Measurements from ENCODE around the gene SSC5D. TPM values are rescaled to one million over a fixed set of nuclear protein-coding genes. Genes with fewer than 3 reads are reported as not detected.
A peak's percentile ranks its signal among the peaks of the same experiment; 100 is the strongest.

The SSC5D gene
- total and polyA plus RNA-seq, 9 of the 15 experiments (the other 6 are each of a cell fraction or from before 2014, with no cell fraction given), result 0.04 to 0.71 (median 0.14) TPM; not detected in 2

DNA sequence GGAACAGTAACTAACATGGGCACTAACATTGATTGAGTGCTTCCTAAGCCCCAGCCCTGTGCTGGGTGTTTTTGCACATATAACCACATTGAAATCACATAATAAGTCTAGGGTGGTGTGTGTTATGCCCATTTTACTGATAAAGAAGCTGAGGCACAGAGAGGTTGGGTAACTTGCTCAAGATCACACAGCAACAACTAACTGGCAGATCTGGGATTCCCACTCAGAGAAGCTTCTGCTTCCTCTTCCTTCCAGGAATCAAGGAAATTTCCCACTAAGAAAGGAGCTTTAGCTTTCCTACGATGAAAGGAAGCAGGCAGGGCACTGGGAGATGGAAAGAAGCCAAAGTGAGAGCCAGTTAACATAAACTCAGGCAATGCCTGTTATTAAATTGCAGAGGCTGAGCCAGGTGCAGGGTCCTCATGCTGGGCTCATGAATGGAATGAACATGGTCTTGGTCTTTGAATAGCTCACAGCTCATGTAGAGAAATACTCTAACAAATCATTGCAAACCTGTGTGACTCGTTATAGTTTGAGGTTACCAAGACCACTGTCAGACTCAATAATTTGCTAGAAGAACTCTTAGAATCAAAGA, 10.1 kb downstream of the SSC5D start (continued):
- TF ChIP-seq ZZZ3 (IDR thresholded peaks at IDR 0.05) (no peak), ZNF253 (CRISPR knock-in tag; conservative IDR thresholded peaks at IDR 0.05) (no peak), ZNF121 (CRISPR knock-in tag; conservative IDR thresholded peaks at IDR 0.05) (no peak), EZH2 (IDR thresholded peaks at IDR 0.05; ENCODE audit: borderline replicate concordance, low read depth, low read length) (no peak), XRCC5 (IDR thresholded peaks at IDR 0.05; ENCODE audit: low read depth, low read length) (no peak), TFAM (CRISPR knock-in tag; conservative IDR thresholded peaks at IDR 0.05) (no peak), CHCHD3 (CRISPR knock-in tag; IDR thresholded peaks at IDR 0.05) (no peak), ZBTB7A (IDR thresholded peaks at IDR 0.05; ENCODE audit: borderline replicate concordance, control insufficient read depth, low read depth, low read length) (no peak), ARID1B (IDR thresholded peaks at IDR 0.05) (no peak), NR1H2 (CRISPR knock-in tag; IDR thresholded peaks at IDR 0.05) (no peak), RBM25 (IDR thresholded peaks at IDR 0.05; ENCODE audit: low read depth, low read length, severe bottlenecking) (peak; percentile 82), BDP1 (IDR thresholded peaks at IDR 0.05; ENCODE audit: insufficient read depth, insufficient read length) (no peak), PML (IDR thresholded peaks at IDR 0.05; ENCODE audit: low read length) (no peak), TEAD4 (IDR thresholded peaks at IDR 0.05; ENCODE audit: low read length) (no peak), TEAD4 (CRISPR knock-in tag; IDR thresholded peaks at IDR 0.05; ENCODE audit: borderline replicate concordance) (no peak)
- TF ChIP-seq, protein P1, sequence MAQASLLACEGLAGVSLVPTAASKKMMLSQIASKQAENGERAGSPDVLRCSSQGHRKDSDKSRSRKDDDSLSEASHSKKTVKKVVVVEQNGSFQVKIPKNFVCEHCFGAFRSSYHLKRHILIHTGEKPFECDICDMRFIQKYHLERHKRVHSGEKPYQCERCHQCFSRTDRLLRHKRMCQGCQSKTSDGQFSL (CRISPR knock-in tag; IDR thresholded peaks at IDR 0.05), result no peak
- TF ChIP-seq, protein P1 (tag; IDR thresholded peaks at IDR 0.05), result no peak
- TF ChIP-seq, protein P2, sequence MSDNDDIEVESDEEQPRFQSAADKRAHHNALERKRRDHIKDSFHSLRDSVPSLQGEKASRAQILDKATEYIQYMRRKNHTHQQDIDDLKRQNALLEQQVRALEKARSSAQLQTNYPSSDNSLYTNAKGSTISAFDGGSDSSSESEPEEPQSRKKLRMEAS (CRISPR knock-in tag; IDR thresholded peaks at IDR 0.05), result no peak
- TF ChIP-seq, protein P3, sequence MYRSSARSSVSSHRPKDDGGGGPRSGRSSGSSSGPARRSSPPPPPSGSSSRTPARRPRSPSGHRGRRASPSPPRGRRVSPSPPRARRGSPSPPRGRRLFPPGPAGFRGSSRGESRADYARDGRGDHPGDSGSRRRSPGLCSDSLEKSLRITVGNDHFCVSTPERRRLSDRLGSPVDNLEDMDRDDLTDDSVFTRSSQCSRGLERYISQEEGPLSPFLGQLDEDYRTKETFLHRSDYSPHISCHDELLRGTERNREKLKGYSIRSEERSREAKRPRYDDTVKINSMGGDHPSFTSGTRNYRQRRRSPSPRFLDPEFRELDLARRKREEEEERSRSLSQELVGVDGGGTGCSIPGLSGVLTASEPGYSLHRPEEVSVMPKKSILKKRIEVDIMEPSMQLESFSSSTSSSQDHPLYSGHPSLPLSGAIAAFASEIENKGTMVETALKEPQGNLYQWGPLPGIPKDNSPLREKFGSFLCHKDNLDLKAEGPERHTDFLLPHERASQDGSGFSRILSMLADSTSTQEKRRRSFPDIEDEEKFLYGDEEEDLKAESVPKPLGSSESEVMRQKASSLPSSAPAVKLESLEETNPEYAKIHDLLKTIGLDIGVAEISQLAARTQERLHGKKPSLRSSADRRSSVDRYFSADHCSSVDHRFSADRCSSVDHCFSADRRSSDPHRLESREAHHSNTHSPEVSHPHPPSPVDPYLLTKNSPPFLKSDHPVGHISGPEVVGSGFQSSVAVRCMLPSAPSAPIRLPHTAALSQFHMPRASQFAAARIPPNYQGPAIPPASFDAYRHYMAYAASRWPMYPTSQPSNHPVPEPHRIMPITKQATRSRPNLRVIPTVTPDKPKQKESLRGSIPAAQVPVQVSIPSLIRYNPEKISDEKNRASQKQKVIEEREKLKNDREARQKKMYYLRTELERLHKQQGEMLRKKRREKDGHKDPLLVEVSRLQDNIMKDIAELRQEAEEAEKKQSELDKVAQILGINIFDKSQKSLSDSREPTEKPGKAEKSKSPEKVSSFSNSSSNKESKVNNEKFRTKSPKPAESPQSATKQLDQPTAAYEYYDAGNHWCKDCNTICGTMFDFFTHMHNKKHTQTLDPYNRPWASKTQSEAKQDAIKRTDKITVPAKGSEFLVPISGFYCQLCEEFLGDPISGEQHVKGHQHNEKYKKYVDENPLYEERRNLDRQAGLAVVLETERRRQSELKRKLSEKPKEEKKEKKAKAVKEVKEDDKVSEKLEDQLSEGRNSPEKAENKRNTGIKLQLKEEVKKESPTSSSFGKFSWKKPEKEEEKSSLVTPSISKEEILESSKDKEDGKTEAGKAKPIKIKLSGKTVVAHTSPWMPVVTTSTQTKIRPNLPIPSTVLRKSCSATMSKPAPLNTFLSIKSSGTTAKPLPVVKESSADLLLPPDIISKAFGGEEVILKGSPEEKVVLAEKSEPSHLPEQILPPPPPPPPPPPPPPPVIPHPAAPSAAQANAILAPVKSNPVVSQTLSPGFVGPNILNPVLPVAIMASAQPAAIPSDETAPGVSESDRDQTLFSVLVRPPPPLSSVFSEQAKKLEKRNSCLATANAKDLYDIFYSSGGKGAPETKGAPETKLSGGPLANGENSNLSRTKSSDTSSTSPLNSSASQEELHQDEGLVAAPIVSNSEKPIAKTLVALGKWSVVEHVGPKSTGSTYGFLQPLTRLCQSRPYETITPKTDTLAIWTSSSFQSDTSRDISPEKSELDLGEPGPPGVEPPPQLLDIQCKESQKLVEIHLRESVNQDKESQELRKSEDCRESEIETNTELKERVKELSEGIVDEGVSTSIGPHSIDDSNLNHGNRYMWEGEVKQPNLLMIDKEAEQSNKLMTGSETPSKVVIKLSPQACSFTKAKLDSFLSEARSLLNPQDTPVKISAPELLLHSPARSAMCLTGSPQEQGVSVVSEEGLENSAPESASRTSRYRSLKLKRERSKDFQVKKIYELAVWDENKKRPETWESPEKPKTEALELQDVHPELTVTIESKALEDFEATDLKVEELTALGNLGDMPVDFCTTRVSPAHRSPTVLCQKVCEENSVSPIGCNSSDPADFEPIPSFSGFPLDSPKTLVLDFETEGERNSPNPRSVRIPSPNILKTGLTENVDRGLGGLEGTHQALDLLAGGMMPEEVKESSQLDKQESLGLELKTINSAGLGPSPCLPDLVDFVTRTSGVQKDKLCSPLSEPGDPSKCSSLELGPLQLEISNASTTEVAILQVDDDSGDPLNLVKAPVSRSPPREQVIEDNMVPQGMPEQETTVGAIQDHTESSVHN (IDR thresholded peaks at IDR 0.05; ENCODE audit: borderline replicate concordance in 1 of 2, low read depth in 1 of 2), result no peak
